Psoas muscle (tissue), 8 donors: Measurements from ENCODE around the gene HK1. TPM values are rescaled to one million over a fixed set of nuclear protein-coding genes. Genes with fewer than 3 reads are reported as not detected.
"Not testable (repeated sequence)": the region's sequence is repeated elsewhere in the genome, so short reads cannot be mapped to it uniquely, and the experiment has no call there.

ENCODE experiments used
- ATAC-seq, 4 donors: fragments of 200-7000 bp; cut with Tn5 transposase; one replicate each; pipeline ENCODE4 v1.9.1; 2020; ENCODE audit warnings: moderate library complexity in 3 of 4, mild to moderate bottlenecking in 2 of 4
- DNase-seq, 2 donors: peaks; one replicate each; pipeline ENCODE4 v3.0.0-alpha.2; 2020
- H3K27ac ChIP-seq: fragments of 200-600 bp; one replicate; pipeline ENCODE4 v1.8.0; 2022
- H3K27me3 ChIP-seq, 3 donors: fragments of 200-600 bp in 1 of 3; one replicate each; pipeline versions ENCODE4 v1.6.1 to v1.8.0; 2013 to 2022; ENCODE audit warnings: low read length in 2 of 3, mild to moderate bottlenecking in 2 of 3, moderate library complexity in 1 of 3; ENCODE audit not compliant: insufficient read depth in 3 of 3
- H3K36me3 ChIP-seq, 2 donors: fragments of 200-600 bp in 1 of 2; one replicate each; pipeline versions ENCODE4 v1.6.1 to v1.8.0; 2013 to 2022; ENCODE audit warnings: low read depth in 1 of 2, mild to moderate bottlenecking in 1 of 2, moderate library complexity in 1 of 2; ENCODE audit not compliant: insufficient read depth in 1 of 2
- H3K4me1 ChIP-seq: fragments of 200-600 bp; one replicate; pipeline ENCODE4 v1.8.0; 2022
- H3K4me3 ChIP-seq: fragments of 200-600 bp; one replicate; pipeline ENCODE4 v1.8.0; 2022; ENCODE audit warnings: mild to moderate bottlenecking
- H3K9me3 ChIP-seq: fragments of 200-600 bp; one replicate; pipeline ENCODE4 v1.8.0; 2022
- WGBS, 3 donors: extraction: QIAGEN DNeasy Blood & Tissue Kit; methylation state at CpG; one replicate each; pipeline versions ENCODE4 v1.1.6 to v1.1.7; 2013; 5-methylcytosine and 5-hydroxymethylcytosine counted together
- intact Hi-C, 2 donors: fragments of 100-400 bp; cut with DNase I; formaldehyde crosslinking; loops; one replicate each; pipeline versions ENCODE4 v1.11.0 to v1.14.2; 2022
- polyA plus RNA-seq, 3 donors: library from polyadenylated mRNA; stranded (reverse); fragments of 200-250 nt; gene quantifications; one replicate each; pipeline ENCODE4 v1.2.3, GENCODE V29; 2013
- total RNA-seq, 4 donors: library from RNA; stranded (reverse); fragmentation: NEBNext Ultra II Directional in 2 of 4; extraction: Animal tissue kit (Norgen Biotek cat#: 25700) in 2 of 4; gene quantifications; one replicate each; pipeline versions ENCODE4 v1.2.1 to v1.2.4, GENCODE V29; 2021 to 2023
- TF ChIP-seq, protein P1 (sequence below): fragments of 200-600 bp; IDR thresholded peaks from one replicate; pipeline ENCODE4 v1.8.0; 2022; ENCODE audit warnings: antibody characterized with exemption
- donor health status: healthy with polysubstance abuse.
- donor health status: DM: no; HTN: no; CAD: no; lungs with moderate emphysema.
- donor health status: Bipolar disorder and iron deficiency.
- donor health status: healthy.
- donor health status: DM: yes; HTN: yes; CAD: no.
- donor health status: DM: no; HTN: no; CAD: no.
- donor health status: DM: no; HTN: no; CAD: no.
- donor health status: DM: yes; HTN: yes; CAD: no.

Gene HK1
- total and polyA plus RNA-seq, 7 donors, result 134 to 336 (median 254) TPM

- no peak for DNase-seq
- ATAC-seq, result no peak
- Histone ChIP-seq H3K9me3 (no peaks in the 10 kb centered on the region), H3K27me3 (no peaks in the 10 kb centered on the region), H3K36me3 (no peaks in the 10 kb centered on the region), H3K4me3 (no peak overlapping the region), H3K4me1 (peaks cover 83% of the 10 kb centered on the region), H3K27ac (peak overlapping the region; percentile 46)
- TF ChIP-seq, protein P1, sequence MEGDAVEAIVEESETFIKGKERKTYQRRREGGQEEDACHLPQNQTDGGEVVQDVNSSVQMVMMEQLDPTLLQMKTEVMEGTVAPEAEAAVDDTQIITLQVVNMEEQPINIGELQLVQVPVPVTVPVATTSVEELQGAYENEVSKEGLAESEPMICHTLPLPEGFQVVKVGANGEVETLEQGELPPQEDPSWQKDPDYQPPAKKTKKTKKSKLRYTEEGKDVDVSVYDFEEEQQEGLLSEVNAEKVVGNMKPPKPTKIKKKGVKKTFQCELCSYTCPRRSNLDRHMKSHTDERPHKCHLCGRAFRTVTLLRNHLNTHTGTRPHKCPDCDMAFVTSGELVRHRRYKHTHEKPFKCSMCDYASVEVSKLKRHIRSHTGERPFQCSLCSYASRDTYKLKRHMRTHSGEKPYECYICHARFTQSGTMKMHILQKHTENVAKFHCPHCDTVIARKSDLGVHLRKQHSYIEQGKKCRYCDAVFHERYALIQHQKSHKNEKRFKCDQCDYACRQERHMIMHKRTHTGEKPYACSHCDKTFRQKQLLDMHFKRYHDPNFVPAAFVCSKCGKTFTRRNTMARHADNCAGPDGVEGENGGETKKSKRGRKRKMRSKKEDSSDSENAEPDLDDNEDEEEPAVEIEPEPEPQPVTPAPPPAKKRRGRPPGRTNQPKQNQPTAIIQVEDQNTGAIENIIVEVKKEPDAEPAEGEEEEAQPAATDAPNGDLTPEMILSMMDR, result no peak
- 46 to 50% (median 49%) methylated on average over 1 of the region's 1 CpG for WGBS, 3 donors
- intact Hi-C loops, result loop anchor here (5.0 kb wide), 1 partner anchor 38 kb away; no protein-coding TSS in a partner anchor
Measured at GRCh38 chr10:69324583-69324982, 46.3 kb downstream of the HK1 start.

GRCh38 chr10:69325637-69326523, 47.6 kb downstream of the HK1 start:
- not testable (repeated sequence) for H3K36me3 ChIP-seq, H3K9me3 ChIP-seq, DNase-seq, H3K27me3 ChIP-seq, ATAC-seq
- peaks cover 80% of the 10 kb centered on the region for H3K4me1 ChIP-seq
- WGBS, 3 donors, result 68 to 72% (median 72%) methylated on average over 24 of the region's 24 CpGs
- peak overlapping the region; percentile 93 for H3K27ac ChIP-seq
- intact Hi-C loops, result loop anchor here in 1 of 2 donors (5.0 kb wide), 1 partner anchor 46 kb away; no protein-coding TSS in a partner anchor
- H3K4me3 ChIP-seq, result peak overlapping the region; percentile 64

- no peaks in the 10 kb centered on the region for H3K27me3 ChIP-seq
- intact Hi-C loops, result loop anchor here in 1 of 2 donors (5.0 kb wide), 1 partner anchor 46 kb away; no protein-coding TSS in a partner anchor
- no peak for DNase-seq
- 78 to 91% (median 83%) methylated on average over 3 of the region's 3 CpGs for WGBS, 3 donors
- H3K9me3 ChIP-seq, result no peaks in the 10 kb centered on the region
- H3K4me3 ChIP-seq, result peak overlapping the region; percentile 64
- no peak for ATAC-seq
- peaks cover 74% of the 10 kb centered on the region for H3K4me1 ChIP-seq
- TF ChIP-seq, protein P1, result no peak
- H3K36me3 ChIP-seq, result peaks cover 5% of the 10 kb centered on the region in 2 donors
- peak overlapping the region; percentile 93 for H3K27ac ChIP-seq
Measured at GRCh38 chr10:69326692-69327091, 48.4 kb downstream of the HK1 start.

GRCh38 chr10:69327463-69328379, 49.4 kb downstream of the HK1 start:
- DNase-seq (peak; percentile 68 to 87), ATAC-seq (peak; percentile 93 to 94 (median 93))
- Histone ChIP-seq H3K27ac (peak overlapping the region; percentile 93), H3K4me3 (peak overlapping the region; percentile 64), H3K36me3 (peaks cover 5% of the 10 kb centered on the region in 2 donors), H3K9me3 (no peaks in the 10 kb centered on the region), H3K27me3 (no peaks in the 10 kb centered on the region), H3K4me1 (peaks cover 71% of the 10 kb centered on the region)
- TF ChIP-seq, protein P1, result no peak
- intact Hi-C loops, result loop anchor here in 1 of 2 donors (5.0 kb wide), 1 partner anchor 45 kb away; no protein-coding TSS in a partner anchor
- WGBS, 3 donors, result 15 to 25% (median 18%) methylated on average over 23 of the region's 23 CpGs
